Thoracic aorta (tissue), 2 donors: ENCODE results near the gene CTF1. TPM values are rescaled to one million over a fixed set of nuclear protein-coding genes. Genes with fewer than 3 reads are reported as not detected.
A peak's percentile ranks its signal among the peaks of the same experiment; 100 is the strongest.

Experiments
- ATAC-seq: fragments of 150-250 bp; one replicate; pipeline ENCODE4 v1.8.0; 2017; ENCODE audit warnings: low read depth; ENCODE audit not compliant: insufficient number of reproducible peaks, low FRiP score
- DNase-seq: peaks from one replicate; pipeline ENCODE4 v3.0.0-alpha.2; 2020; ENCODE audit warnings: low spot score
- H3K27ac ChIP-seq, 2 donors: fragments of 200-600 bp; sonication (generic); 1 replicate in 1 of 2; 2 replicates in 1 of 2; pipeline ENCODE4 v1.5.1; 2016; ENCODE audit warnings: mild to moderate bottlenecking in 2 of 2, moderate library complexity in 2 of 2
- H3K27me3 ChIP-seq: fragments of 200-600 bp; sonication (generic); replicated peaks from 2 replicates; pipeline ENCODE4 v1.6.0; 2016; ENCODE audit warnings: mild to moderate bottlenecking; ENCODE audit not compliant: insufficient read depth
- H3K36me3 ChIP-seq: fragments of 200-600 bp; sonication (generic); one replicate; pipeline ENCODE4 v1.5.1; 2016
- H3K4me1 ChIP-seq, 2 donors: fragments of 200-600 bp; sonication (generic); 1 replicate in 1 of 2; 2 replicates in 1 of 2; pipeline versions ENCODE4 v1.5.1 to v1.6.0; 2016; ENCODE audit warnings: low read depth in 2 of 2, mild to moderate bottlenecking in 1 of 2; ENCODE audit not compliant: control insufficient read depth in 1 of 2
- H3K4me3 ChIP-seq: fragments of 200-600 bp; sonication (generic); 2 replicates; pipeline ENCODE4 v1.5.1; 2016; ENCODE audit warnings: mild to moderate bottlenecking
- H3K9me3 ChIP-seq: fragments of 200-600 bp; sonication (generic); 2 replicates; pipeline ENCODE4 v1.5.1; 2016
- CTCF ChIP-seq: fragments of 200-600 bp; sonication (generic); IDR thresholded peaks from one replicate; pipeline ENCODE4 v1.5.1; 2019; ENCODE audit warnings: antibody characterized with exemption
- total RNA-seq, 2 donors: library from RNA; depleted of rRNA; stranded (reverse); fragments of >200 nt; gene quantifications; one replicate each; pipeline versions ENCODE4 v1.1.0 to v1.2.3, GENCODE V29; 2016

CTF1 gene
- total RNA-seq, 2 donors from 2014 or later, result 3.8 TPM

- Histone ChIP-seq H3K36me3 (peaks cover 15% of the 10 kb centered on the region), H3K9me3 (no peaks in the 10 kb centered on the region), H3K27me3 (no peaks in the 10 kb centered on the region)
Observed at GRCh38 chr16:30944352-30944751, 47.9 kb downstream of the CTF1 start.

GRCh38 chr16:30946671-30947540 lies 50.5 kb downstream of the CTF1 start:
- no peaks in the 10 kb centered on the region for H3K27me3 ChIP-seq
- H3K27ac ChIP-seq, result no peak overlapping the region
- peaks cover 24 to 31% of the 10 kb centered on the region in 2 donors for H3K4me1 ChIP-seq
- TF ChIP-seq CTCF, result no peak
- ATAC-seq (no peak), DNase-seq (no peak)
- H3K36me3 ChIP-seq, result peaks cover 15% of the 10 kb centered on the region
- no peaks in the 10 kb centered on the region for H3K9me3 ChIP-seq
- H3K4me3 ChIP-seq, result no peak overlapping the region

More at GRCh38 chr16:30944352-30944751, 47.9 kb downstream of the CTF1 start:
- Histone ChIP-seq H3K4me3 (no peak overlapping the region), H3K4me1 (peaks cover 6 to 12% of the 10 kb centered on the region in 2 donors), H3K27ac (no peak overlapping the region)
- DNase-seq (no peak), ATAC-seq (no peak)
- no peak for TF ChIP-seq CTCF

GRCh38 chr16:30947541-30947858 lies 51.1 kb downstream of the CTF1 start:
- peak overlapping the region; percentile 100 for H3K4me3 ChIP-seq
- ATAC-seq, result no peak
- peaks cover 25 to 32% of the 10 kb centered on the region in 2 donors for H3K4me1 ChIP-seq
- H3K36me3 ChIP-seq, result peaks cover 13% of the 10 kb centered on the region
- peak overlapping the region; percentile 50 to 97 for H3K27ac ChIP-seq
- no peak for TF ChIP-seq CTCF
- no peaks in the 10 kb centered on the region for H3K9me3 ChIP-seq
- DNase-seq, result no peak
- no peaks in the 10 kb centered on the region for H3K27me3 ChIP-seq

- ATAC-seq (peak; percentile 54), DNase-seq (peak; percentile 84)
- Histone ChIP-seq H3K36me3 (peaks cover 7% of the 10 kb centered on the region), H3K4me3 (peak overlapping the region; percentile 100), H3K27me3 (no peaks in the 10 kb centered on the region), H3K9me3 (no peaks in the 10 kb centered on the region), H3K27ac (peak overlapping the region; percentile 89 to 97), H3K4me1 (peaks cover 25 to 37% of the 10 kb centered on the region in 2 donors)
- TF ChIP-seq CTCF, result no peak
Observed at GRCh38 chr16:30947859-30948666, 51.6 kb downstream of the CTF1 start.
